ENCODE measurements around the gene GYG2. TPM values are rescaled to one million over a fixed set of nuclear protein-coding genes. Genes with fewer than 3 reads are reported as not detected.

The GYG2 gene
- total RNA-seq, 1 donor from 2014 or later = 0.66 TPM

- peaks cover 10% of the 10 kb centered on the region for H3K9me3 ChIP-seq (replicated peaks)
- H3K27me3 ChIP-seq (ENCODE audit: low read depth) = no peaks in the 10 kb centered on the region
- no peak overlapping the region for H3K27ac ChIP-seq (replicated peaks)
- no peaks in the 10 kb centered on the region for H3K36me3 ChIP-seq
- intact Hi-C loops (cut with micrococcal nuclease) = no loop called here
- H3K4me1 ChIP-seq = no peaks in the 10 kb centered on the region
- H3K4me3 ChIP-seq = no peak overlapping the region
- no peak for TF ChIP-seq CTCF (IDR thresholded peaks at IDR 0.05; ENCODE audit: borderline replicate concordance)
- no peak for DNase-seq
These were observed 41.9 kb downstream of the GYG2 start for GRCh38 chrX:2870650-2871049.

GRCh38 chrX:2871831-2872230, 43.1 kb downstream of the GYG2 start:
- H3K4me1 ChIP-seq = no peaks in the 10 kb centered on the region
- H3K27ac ChIP-seq (replicated peaks) = no peak overlapping the region
- H3K4me3 ChIP-seq = no peak overlapping the region
- H3K36me3 ChIP-seq = no peaks in the 10 kb centered on the region
- intact Hi-C loops (cut with micrococcal nuclease) = no loop called here
- H3K27me3 ChIP-seq (ENCODE audit: low read depth) = no peaks in the 10 kb centered on the region
- DNase-seq = no peak
- peaks cover 10% of the 10 kb centered on the region for H3K9me3 ChIP-seq (replicated peaks)
- no peak for TF ChIP-seq CTCF (IDR thresholded peaks at IDR 0.05; ENCODE audit: borderline replicate concordance)

GRCh38 chrX:2872671-2873277, 44.0 kb downstream of the GYG2 start:
- H3K27ac ChIP-seq (replicated peaks) = no peak overlapping the region
- H3K4me3 ChIP-seq = no peak overlapping the region
- intact Hi-C loops (cut with micrococcal nuclease) = no loop called here
- no peaks in the 10 kb centered on the region for H3K36me3 ChIP-seq
- no peak for TF ChIP-seq CTCF (IDR thresholded peaks at IDR 0.05; ENCODE audit: borderline replicate concordance)
- H3K9me3 ChIP-seq (replicated peaks) = peaks cover 10% of the 10 kb centered on the region
- DNase-seq = no peak
- no peaks in the 10 kb centered on the region for H3K4me1 ChIP-seq
- no peaks in the 10 kb centered on the region for H3K27me3 ChIP-seq (ENCODE audit: low read depth)

- Histone ChIP-seq H3K4me1 (no peaks in the 10 kb centered on the region), H3K36me3 (no peaks in the 10 kb centered on the region), H3K4me3 (no peak overlapping the region), H3K27ac (replicated peaks) (no peak overlapping the region), H3K9me3 (replicated peaks) (peaks cover 10% of the 10 kb centered on the region), H3K27me3 (ENCODE audit: low read depth) (no peaks in the 10 kb centered on the region)
- intact Hi-C loops (cut with micrococcal nuclease) = no loop called here
- no peak for DNase-seq
- TF ChIP-seq CTCF (IDR thresholded peaks at IDR 0.05; ENCODE audit: borderline replicate concordance) = no peak
These were observed 45.7 kb downstream of the GYG2 start for GRCh38 chrX:2874222-2875135.

GRCh38 chrX:2875136-2875481, 46.4 kb downstream of the GYG2 start:
- DNase-seq = no peak
- H3K9me3 ChIP-seq (replicated peaks) = peaks cover 9% of the 10 kb centered on the region
- TF ChIP-seq CTCF (IDR thresholded peaks at IDR 0.05; ENCODE audit: borderline replicate concordance) = no peak
- H3K36me3 ChIP-seq = no peaks in the 10 kb centered on the region
- no peaks in the 10 kb centered on the region for H3K4me1 ChIP-seq
- no peaks in the 10 kb centered on the region for H3K27me3 ChIP-seq (ENCODE audit: low read depth)
- H3K27ac ChIP-seq (replicated peaks) = no peak overlapping the region
- H3K4me3 ChIP-seq = no peak overlapping the region
- intact Hi-C loops (cut with micrococcal nuclease) = no loop called here

All from left ventricle myocardium inferior (tissue), 1 donor.